Ascending aorta (tissue), 2 donors: ENCODE measurements around the gene CIBAR2. TPM values are rescaled to one million over a fixed set of nuclear protein-coding genes. Genes with fewer than 3 reads are reported as not detected.

Source experiments
- DNase-seq, 2 donors: peaks; one replicate each; pipeline ENCODE4 v3.0.0-alpha.2; 2019; ENCODE audit warnings: low spot score in 2 of 2
- H3K27ac ChIP-seq, 2 donors: fragments of 200-600 bp; sonication (generic); one replicate each; pipeline ENCODE4 v1.5.1; 2016 to 2017; ENCODE audit warnings: mild to moderate bottlenecking in 1 of 2
- H3K27me3 ChIP-seq: fragments of 200-600 bp; sonication (generic); one replicate; pipeline ENCODE4 v1.5.1; 2017
- H3K36me3 ChIP-seq, 2 donors: fragments of 200-600 bp; sonication (generic); one replicate each; pipeline ENCODE4 v1.5.1; 2016
- H3K4me1 ChIP-seq, 2 donors: fragments of 200-600 bp; sonication (generic); one replicate each; pipeline ENCODE4 v1.5.1; 2016 to 2017; ENCODE audit warnings: mild to moderate bottlenecking in 1 of 2
- H3K4me3 ChIP-seq, 2 donors: fragments of 200-600 bp; sonication (generic); one replicate each; pipeline ENCODE4 v1.5.1; 2016 to 2017; ENCODE audit warnings: mild to moderate bottlenecking in 1 of 2
- H3K9me3 ChIP-seq, 2 donors: fragments of 200-600 bp; sonication (generic); one replicate each; pipeline ENCODE4 v1.5.1; 2016
- intact Hi-C: fragments of 100-400 bp; cut with DNase I; formaldehyde crosslinking; loops from one replicate; pipeline ENCODE4 v1.15.1; 2023
- total RNA-seq: library from RNA; depleted of rRNA; stranded (reverse); fragments of >200 nt; gene quantifications from one replicate; pipeline ENCODE4 v1.1.0, GENCODE V29; 2016
- TF ChIP-seq, protein P1 (sequence below), 3 experiments: fragments of 200-600 bp in 2 of 3; fragments of 450-650 bp in 1 of 3; sonication (generic) in 2 of 3; IDR thresholded peaks; one replicate each; pipeline ENCODE4 v1.5.1; 2016 to 2019; ENCODE audit warnings: antibody characterized with exemption in 3 of 3, mild to moderate bottlenecking in 1 of 3, moderate library complexity in 1 of 3

The CIBAR2 gene
- total RNA-seq, 1 donor from 2014 or later, result not detected

DNA sequence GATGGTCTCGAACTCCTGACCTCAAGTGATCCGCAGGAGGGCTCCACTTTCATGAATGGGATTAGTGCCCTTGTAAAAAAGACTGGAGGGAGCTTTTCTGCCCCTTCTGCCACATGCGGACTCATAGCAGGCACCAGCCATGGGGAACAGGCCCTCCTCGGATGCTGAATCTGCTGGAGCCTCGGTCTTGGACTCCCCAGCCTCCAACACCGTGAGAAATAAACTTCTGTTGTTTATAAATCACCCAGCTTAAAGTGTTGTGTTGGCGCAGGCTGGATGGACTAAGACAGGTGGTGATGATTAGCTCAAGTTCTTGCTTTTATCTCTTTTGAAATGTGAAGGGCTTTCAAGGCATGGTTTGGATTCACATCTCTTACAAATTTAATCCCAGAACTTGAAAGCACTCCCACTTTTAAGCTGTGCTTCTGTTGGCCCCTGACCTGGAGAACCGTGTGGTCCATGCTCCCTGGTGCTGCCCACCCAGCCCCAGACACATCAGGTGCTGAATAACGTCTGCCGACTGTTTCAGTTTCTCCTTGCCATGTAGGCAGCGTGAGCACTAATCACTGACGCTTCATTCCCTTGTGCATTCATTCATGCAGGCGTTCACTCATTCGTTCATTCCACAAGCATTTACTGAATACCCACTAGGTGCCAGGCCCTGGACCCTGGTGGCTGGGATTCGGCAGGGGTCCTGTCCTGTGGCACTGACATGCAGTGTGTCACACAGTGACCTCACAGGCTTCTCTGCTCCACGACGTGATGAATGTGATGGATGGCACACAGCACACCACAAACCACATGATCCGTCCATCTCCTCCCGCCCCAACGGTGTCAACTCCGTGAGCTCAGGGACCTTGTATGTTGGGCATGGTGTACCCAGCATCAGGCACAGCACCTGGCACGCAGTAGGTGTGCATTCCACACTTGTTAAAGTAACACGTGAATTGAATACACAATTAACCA, 8.9 kb downstream of the CIBAR2 start:
- Histone ChIP-seq H3K36me3 (no peaks in the 10 kb centered on the region), H3K4me3 (no peak overlapping the region), H3K9me3 (no peaks in the 10 kb centered on the region), H3K4me1 (no peaks in the 10 kb centered on the region), H3K27ac (no peak overlapping the region), H3K27me3 (no peaks in the 10 kb centered on the region)
- no peak for DNase-seq
- TF ChIP-seq, protein P1, sequence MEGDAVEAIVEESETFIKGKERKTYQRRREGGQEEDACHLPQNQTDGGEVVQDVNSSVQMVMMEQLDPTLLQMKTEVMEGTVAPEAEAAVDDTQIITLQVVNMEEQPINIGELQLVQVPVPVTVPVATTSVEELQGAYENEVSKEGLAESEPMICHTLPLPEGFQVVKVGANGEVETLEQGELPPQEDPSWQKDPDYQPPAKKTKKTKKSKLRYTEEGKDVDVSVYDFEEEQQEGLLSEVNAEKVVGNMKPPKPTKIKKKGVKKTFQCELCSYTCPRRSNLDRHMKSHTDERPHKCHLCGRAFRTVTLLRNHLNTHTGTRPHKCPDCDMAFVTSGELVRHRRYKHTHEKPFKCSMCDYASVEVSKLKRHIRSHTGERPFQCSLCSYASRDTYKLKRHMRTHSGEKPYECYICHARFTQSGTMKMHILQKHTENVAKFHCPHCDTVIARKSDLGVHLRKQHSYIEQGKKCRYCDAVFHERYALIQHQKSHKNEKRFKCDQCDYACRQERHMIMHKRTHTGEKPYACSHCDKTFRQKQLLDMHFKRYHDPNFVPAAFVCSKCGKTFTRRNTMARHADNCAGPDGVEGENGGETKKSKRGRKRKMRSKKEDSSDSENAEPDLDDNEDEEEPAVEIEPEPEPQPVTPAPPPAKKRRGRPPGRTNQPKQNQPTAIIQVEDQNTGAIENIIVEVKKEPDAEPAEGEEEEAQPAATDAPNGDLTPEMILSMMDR (IDR thresholded peaks at IDR 0.05), result no peak
- intact Hi-C loops, result no loop called here

DNA sequence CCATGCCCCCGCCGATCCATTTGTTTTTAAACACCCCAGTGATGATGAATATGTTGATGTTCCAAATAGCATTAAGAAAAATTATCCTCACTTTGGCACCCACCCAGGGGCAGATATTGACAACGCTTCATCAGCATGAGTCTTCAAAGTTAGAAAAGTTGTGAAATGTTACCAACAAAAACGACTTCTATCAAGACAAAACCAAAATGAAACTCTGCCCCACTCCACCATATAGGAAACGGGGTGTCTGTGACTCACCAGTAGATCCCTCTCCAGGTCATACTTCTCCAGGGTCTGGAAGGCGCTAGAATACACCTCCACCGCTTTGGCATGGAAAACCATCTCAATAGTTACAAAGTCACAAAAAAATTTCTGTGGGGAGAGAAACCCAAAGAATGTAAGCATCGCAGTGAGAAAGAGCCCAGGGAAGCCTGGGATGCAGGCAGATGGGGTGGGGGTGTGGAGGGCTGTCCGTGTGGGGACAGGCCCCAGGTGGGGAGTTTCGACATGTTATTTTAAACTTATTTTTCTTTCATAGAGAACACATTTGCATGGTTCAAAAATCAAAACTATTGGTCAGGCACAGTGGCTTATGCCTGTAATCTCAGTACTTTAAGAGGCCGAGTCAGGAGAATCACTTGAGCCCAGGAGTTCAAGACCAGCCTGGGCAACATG, 10.2 kb downstream of the CIBAR2 start:
- Histone ChIP-seq H3K36me3 (no peaks in the 10 kb centered on the region), H3K9me3 (no peaks in the 10 kb centered on the region), H3K27ac (no peak overlapping the region), H3K4me1 (no peaks in the 10 kb centered on the region), H3K27me3 (no peaks in the 10 kb centered on the region), H3K4me3 (no peak overlapping the region)
- intact Hi-C loops, result no loop called here
- TF ChIP-seq, protein P1 (IDR thresholded peaks at IDR 0.05), result no peak
- DNase-seq, result no peak

DNA sequence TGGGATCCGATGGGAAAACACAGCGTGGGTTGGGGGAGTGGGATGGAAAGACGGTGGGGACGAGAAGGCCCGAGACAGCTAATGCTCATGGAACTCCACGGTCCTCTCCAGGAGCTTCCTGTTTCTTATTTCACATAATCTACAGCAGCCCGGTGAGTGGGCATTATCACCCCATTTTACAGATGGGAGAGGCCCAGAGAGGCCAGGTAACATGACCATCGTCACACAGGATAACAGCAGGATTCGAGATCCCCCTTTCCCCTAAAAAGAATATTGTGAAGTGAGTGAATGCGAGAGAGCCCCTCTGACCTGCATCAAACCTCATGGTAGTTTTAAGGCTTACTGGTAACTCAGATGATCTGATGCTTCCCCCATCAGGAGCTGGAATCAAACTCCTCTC, 12.0 kb downstream of the CIBAR2 start:
- Histone ChIP-seq H3K27ac (no peak overlapping the region), H3K27me3 (no peaks in the 10 kb centered on the region), H3K36me3 (no peaks in the 10 kb centered on the region), H3K4me1 (no peaks in the 10 kb centered on the region), H3K4me3 (no peak overlapping the region), H3K9me3 (no peaks in the 10 kb centered on the region)
- intact Hi-C loops, result no loop called here
- TF ChIP-seq, protein P1 (IDR thresholded peaks at IDR 0.05), result no peak
- no peak for DNase-seq

DNA sequence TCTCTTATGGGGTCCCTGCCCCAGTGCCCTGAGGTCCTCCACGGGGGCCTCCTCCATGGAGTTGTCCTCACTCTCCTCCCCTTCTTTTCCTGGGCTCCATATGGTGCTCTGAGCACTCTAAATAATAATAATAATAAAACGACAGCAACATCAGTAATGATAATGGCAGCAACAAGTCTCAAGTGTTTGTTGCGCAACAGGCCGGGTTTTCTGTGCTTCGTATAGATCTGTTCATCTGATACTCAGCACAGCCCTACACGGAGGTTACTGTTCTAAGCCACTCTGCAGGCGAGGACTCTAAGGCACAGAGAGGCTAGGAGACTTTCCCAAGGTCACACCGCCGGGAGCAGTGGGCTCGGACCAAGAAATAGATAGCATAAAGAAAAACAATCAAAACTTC, 13.7 kb downstream of the CIBAR2 start:
- Histone ChIP-seq H3K9me3 (no peaks in the 10 kb centered on the region), H3K4me3 (no peak overlapping the region), H3K27me3 (no peaks in the 10 kb centered on the region), H3K4me1 (no peaks in the 10 kb centered on the region), H3K27ac (no peak overlapping the region), H3K36me3 (no peaks in the 10 kb centered on the region)
- DNase-seq, result no peak
- intact Hi-C loops, result no loop called here
- TF ChIP-seq, protein P1 (IDR thresholded peaks at IDR 0.05), result no peak

DNA sequence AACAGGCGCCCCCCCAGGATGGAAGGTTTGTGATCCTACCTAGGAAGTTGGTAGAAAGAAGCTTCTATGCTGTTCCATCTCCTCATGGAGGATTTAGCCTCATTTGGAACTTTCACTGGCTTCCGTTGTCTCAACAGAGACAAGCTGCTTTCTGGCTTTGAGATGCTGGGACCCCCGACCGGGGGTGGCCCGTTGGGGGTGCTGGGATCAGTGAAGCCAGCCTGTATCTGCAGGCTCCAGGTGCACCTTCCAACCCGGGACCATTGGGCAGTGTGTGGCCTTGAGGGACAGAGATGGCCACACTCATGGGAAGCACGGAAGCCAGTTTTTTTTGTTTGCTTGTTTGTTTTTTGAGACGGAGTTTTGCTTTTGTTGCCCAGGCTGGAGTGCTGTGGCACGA, 15.4 kb downstream of the CIBAR2 start:
- H3K27me3 ChIP-seq, result no peaks in the 10 kb centered on the region
- no peaks in the 10 kb centered on the region for H3K36me3 ChIP-seq
- no peak for DNase-seq
- no peak overlapping the region for H3K4me3 ChIP-seq
- H3K4me1 ChIP-seq, result no peaks in the 10 kb centered on the region
- H3K9me3 ChIP-seq, result no peaks in the 10 kb centered on the region
- TF ChIP-seq, protein P1 (IDR thresholded peaks at IDR 0.05), result no peak
- intact Hi-C loops, result no loop called here
- no peak overlapping the region for H3K27ac ChIP-seq
